ENCODE results near the gene DVL2.

DNA sequence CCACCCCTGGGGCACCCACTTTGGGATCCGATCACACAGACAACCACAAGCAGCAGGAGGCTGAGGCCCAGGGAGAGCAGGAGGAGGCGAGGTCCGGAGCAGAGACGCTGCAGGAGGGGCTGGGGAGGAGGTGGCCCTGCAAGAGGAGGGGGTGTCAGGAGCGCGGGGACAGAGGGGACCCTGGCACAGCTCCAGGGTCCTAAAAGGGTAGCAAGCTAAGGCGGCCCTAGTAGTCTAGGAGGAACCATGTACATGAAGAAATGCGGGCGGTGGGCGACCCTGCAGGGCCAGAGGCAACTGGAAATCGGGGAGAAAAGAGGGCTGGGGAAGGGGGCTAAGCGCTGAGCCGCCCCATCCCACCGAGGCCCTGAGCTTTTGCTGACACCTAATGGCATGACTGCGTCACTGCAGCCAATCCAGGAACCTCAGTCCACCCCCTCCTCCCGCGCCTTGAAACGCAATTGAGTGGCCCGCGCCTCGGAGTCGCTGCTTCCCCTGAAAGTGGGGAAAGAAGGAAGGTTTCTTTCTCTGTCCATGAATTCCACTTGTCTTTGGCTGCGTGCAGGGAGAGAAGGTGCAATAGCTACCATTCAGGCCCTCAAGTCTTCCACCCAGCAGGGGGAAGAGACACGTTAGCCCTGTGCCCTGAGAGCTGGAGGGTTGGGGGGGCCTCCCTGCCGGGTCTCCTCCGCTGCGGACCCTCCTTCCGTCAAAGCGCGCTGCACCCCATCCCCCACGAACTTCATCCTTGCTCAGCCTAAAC is 56.9 kb downstream of the DVL2 start:
- TF ChIP-seq KDM1A (CRISPR knock-in tag; IDR thresholded peaks at IDR 0.05) (no peak), BCL6 (CRISPR knock-in tag; IDR thresholded peaks at IDR 0.05) (no peak), ZSCAN30 (CRISPR knock-in tag; IDR thresholded peaks at IDR 0.05) (0 out of 2 replicates have a peak, but pooled peaks have one; percentile 40), FOXA1 (IDR thresholded peaks at IDR 0.05) (no peak), FOXA1 (CRISPR knock-in tag; IDR thresholded peaks at IDR 0.05) (no peak), EZH2 (conservative IDR thresholded peaks at IDR 0.05; ENCODE audit: low read depth, low read length) (no peak), KMT2B (CRISPR knock-in tag; IDR thresholded peaks at IDR 0.05) (no peak)

All from HepG2 (cell line).